HG03575 (cell line): ENCODE data around the gene MYLK3.
A peak's percentile ranks its signal among the peaks of the same experiment; 100 is the strongest.
"Not testable (repeated sequence)": the region's sequence is repeated elsewhere in the genome, so short reads cannot be mapped to it uniquely, and the experiment has no call there.

Experiments used
- ATAC-seq: cut with Tn5 transposase; IDR thresholded peaks from one replicate; pipeline ENCODE4 v1.9.1; 2021; ENCODE audit not compliant: unreplicated experiment, insufficient number of reproducible peaks, low FRiP score; ENCODE audit errors: extremely low read depth

The MYLK3 gene

GRCh38 chr16:46747777-46748651 lies at the start of gene MYLK3:
Gene MYLK3 (minus strand): TSS chr16:46748344. CDS start chr16:46748193, 151 bp downstream.
- ATAC-seq, result no peak

GRCh38 chr16:46797501-46797900 lies 49.4 kb upstream of the MYLK3 start:
- ATAC-seq, result no peak

GRCh38 chr16:46796764-46797269 lies 48.7 kb upstream of the MYLK3 start:
- no peak for ATAC-seq

GRCh38 chr16:46793841-46794240 lies 45.7 kb upstream of the MYLK3 start:
- ATAC-seq, result no peak

GRCh38 chr16:46790599-46791270 lies 42.6 kb upstream of the MYLK3 start:
- no peak for ATAC-seq

- ATAC-seq, result no peak
Measured at GRCh38 chr16:46789499-46790414, 41.6 kb upstream of the MYLK3 start.

- no peak for ATAC-seq
Measured at GRCh38 chr16:46788891-46789474, 40.8 kb upstream of the MYLK3 start.

- no peak for ATAC-seq
Measured at GRCh38 chr16:46787909-46788308, 39.8 kb upstream of the MYLK3 start.

GRCh38 chr16:46785076-46785845 lies 37.1 kb upstream of the MYLK3 start:
- no peak for ATAC-seq

- ATAC-seq, result not testable (repeated sequence)
Measured at GRCh38 chr16:46784569-46784968, 36.4 kb upstream of the MYLK3 start.

GRCh38 chr16:46783800-46784199 lies 35.7 kb upstream of the MYLK3 start:
- ATAC-seq, result no peak

- no peak for ATAC-seq
Measured at GRCh38 chr16:46782320-46782719, 34.2 kb upstream of the MYLK3 start.

GRCh38 chr16:46777804-46778203 lies 29.7 kb upstream of the MYLK3 start:
- no peak for ATAC-seq

GRCh38 chr16:46775214-46775613 lies 27.1 kb upstream of the MYLK3 start:
- peak; percentile 8 for ATAC-seq

- ATAC-seq, result peak; percentile 91
Measured at GRCh38 chr16:46774743-46775177, 26.6 kb upstream of the MYLK3 start.

GRCh38 chr16:46772463-46772862 lies 24.3 kb upstream of the MYLK3 start:
- no peak for ATAC-seq

GRCh38 chr16:46768809-46769208 lies 20.7 kb upstream of the MYLK3 start:
- no peak for ATAC-seq

- ATAC-seq, result no peak
Measured at GRCh38 chr16:46765050-46765449, 16.9 kb upstream of the MYLK3 start.
